K562 (cell line): ENCODE results near the gene METTL2B. TPM values are rescaled to one million over a fixed set of nuclear protein-coding genes. Genes with fewer than 3 reads are reported as not detected.

Experiments
- TAF7 ChIP-seq: fragments of 450-650 bp; IDR thresholded peaks from 2 replicates; pipeline ENCODE4 v1.6.1; 2016; ENCODE audit warnings: missing genetic modification characterization, missing compliant biosample characterization
- polyA plus RNA-seq, 8 experiments: library from polyadenylated mRNA; depleted of rRNA in 4 of 8; stranded (reverse) in 5 of 8; unstranded in 3 of 8; fragments of >200 nt; fragmentation: Nextera tagmentation in 2 of 8; fragmentation: Illumina TruSeq in 1 of 8; extraction: Ambion mirVana in 2 of 8; extraction: Trizol in 1 of 8; gene quantifications; 2 replicates each; pipeline versions ENCODE4 v1.2.1 to v1.2.3, GENCODE V29; 2011 to 2014; ENCODE audit warnings: inconsistent platforms in 1 of 8, missing spikeins in 1 of 8
- total RNA-seq, 7 experiments: library from RNA; depleted of rRNA in 6 of 7; stranded (reverse); fragments of >200 nt in 6 of 7; fragmentation: Illumina TruSeq in 2 of 7; extraction: Trizol in 2 of 7; gene quantifications; 2 replicates each; pipeline versions ENCODE4 v1.2.1 to v1.2.3, GENCODE V29; 2011 to 2021; ENCODE audit warnings: low replicate concordance in 1 of 7
- TF ChIP-seq, protein P1 (sequence below): IDR thresholded peaks from 3 replicates; pipeline ENCODE4 v1.6.1; 2011; ENCODE audit warnings: borderline replicate concordance, mild to moderate bottlenecking, moderate library complexity; ENCODE audit not compliant: insufficient read length; ENCODE audit errors: extremely low read depth
- TF ChIP-seq, protein P2 (sequence below), 2 experiments: fragments of 450-650 bp; IDR thresholded peaks; 2 replicates each; pipeline ENCODE4 v1.6.1; 2016; ENCODE audit warnings: mild to moderate bottlenecking in 2 of 2, borderline replicate concordance in 1 of 2, low read depth in 1 of 2, moderate library complexity in 1 of 2

The METTL2B gene
- total and polyA plus RNA-seq, 9 of the 15 experiments (the other 6 are each of a cell fraction or from before 2014, with no cell fraction given), result 35.9 to 95.7 (median 79.2) TPM

DNA sequence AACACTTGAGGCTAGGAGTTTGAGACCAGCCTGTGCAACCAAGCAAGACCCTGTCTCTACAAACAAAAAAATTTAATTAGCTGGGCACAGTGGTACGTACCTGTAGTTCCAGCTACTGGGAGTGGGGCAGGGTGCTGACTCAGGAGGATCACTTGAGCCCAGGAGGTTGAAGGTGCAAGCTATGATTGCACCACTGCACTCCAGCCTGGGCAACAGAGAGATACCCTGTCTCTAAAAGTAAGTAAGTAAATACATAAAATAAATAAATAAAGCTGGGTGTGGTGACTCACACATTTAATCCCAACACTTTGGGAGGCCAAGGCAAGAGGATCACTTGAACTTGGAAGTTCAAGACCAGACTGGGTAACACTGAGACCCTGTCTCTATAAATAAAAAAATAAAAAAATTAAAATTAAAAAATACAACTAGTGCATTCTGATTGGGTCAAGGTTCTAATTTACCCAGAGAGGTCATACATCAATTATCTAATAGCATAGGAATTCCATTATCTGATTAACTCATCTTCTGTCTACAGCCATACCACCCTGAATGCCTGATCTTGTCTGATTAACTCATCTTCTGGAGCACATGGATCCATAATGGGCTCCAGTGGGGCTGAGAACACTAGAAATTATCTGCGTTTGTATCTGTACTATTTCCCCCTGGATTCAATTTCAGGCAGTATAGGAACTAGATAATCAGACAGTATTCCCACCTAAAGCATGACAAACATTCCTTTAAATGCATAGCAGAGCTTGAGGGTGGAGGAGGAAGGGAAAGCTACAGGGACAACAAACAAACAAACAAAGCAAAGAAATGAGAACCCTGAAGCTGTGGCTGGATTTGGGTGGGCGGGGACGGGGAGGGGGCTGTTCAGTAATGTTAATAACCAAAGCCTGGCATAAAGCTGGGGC, 41.9 kb upstream of the METTL2B start (continued):
- TF ChIP-seq, protein P1, sequence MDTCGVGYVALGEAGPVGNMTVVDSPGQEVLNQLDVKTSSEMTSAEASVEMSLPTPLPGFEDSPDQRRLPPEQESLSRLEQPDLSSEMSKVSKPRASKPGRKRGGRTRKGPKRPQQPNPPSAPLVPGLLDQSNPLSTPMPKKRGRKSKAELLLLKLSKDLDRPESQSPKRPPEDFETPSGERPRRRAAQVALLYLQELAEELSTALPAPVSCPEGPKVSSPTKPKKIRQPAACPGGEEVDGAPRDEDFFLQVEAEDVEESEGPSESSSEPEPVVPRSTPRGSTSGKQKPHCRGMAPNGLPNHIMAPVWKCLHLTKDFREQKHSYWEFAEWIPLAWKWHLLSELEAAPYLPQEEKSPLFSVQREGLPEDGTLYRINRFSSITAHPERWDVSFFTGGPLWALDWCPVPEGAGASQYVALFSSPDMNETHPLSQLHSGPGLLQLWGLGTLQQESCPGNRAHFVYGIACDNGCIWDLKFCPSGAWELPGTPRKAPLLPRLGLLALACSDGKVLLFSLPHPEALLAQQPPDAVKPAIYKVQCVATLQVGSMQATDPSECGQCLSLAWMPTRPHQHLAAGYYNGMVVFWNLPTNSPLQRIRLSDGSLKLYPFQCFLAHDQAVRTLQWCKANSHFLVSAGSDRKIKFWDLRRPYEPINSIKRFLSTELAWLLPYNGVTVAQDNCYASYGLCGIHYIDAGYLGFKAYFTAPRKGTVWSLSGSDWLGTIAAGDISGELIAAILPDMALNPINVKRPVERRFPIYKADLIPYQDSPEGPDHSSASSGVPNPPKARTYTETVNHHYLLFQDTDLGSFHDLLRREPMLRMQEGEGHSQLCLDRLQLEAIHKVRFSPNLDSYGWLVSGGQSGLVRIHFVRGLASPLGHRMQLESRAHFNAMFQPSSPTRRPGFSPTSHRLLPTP, result no peak
- TF ChIP-seq, protein P2, sequence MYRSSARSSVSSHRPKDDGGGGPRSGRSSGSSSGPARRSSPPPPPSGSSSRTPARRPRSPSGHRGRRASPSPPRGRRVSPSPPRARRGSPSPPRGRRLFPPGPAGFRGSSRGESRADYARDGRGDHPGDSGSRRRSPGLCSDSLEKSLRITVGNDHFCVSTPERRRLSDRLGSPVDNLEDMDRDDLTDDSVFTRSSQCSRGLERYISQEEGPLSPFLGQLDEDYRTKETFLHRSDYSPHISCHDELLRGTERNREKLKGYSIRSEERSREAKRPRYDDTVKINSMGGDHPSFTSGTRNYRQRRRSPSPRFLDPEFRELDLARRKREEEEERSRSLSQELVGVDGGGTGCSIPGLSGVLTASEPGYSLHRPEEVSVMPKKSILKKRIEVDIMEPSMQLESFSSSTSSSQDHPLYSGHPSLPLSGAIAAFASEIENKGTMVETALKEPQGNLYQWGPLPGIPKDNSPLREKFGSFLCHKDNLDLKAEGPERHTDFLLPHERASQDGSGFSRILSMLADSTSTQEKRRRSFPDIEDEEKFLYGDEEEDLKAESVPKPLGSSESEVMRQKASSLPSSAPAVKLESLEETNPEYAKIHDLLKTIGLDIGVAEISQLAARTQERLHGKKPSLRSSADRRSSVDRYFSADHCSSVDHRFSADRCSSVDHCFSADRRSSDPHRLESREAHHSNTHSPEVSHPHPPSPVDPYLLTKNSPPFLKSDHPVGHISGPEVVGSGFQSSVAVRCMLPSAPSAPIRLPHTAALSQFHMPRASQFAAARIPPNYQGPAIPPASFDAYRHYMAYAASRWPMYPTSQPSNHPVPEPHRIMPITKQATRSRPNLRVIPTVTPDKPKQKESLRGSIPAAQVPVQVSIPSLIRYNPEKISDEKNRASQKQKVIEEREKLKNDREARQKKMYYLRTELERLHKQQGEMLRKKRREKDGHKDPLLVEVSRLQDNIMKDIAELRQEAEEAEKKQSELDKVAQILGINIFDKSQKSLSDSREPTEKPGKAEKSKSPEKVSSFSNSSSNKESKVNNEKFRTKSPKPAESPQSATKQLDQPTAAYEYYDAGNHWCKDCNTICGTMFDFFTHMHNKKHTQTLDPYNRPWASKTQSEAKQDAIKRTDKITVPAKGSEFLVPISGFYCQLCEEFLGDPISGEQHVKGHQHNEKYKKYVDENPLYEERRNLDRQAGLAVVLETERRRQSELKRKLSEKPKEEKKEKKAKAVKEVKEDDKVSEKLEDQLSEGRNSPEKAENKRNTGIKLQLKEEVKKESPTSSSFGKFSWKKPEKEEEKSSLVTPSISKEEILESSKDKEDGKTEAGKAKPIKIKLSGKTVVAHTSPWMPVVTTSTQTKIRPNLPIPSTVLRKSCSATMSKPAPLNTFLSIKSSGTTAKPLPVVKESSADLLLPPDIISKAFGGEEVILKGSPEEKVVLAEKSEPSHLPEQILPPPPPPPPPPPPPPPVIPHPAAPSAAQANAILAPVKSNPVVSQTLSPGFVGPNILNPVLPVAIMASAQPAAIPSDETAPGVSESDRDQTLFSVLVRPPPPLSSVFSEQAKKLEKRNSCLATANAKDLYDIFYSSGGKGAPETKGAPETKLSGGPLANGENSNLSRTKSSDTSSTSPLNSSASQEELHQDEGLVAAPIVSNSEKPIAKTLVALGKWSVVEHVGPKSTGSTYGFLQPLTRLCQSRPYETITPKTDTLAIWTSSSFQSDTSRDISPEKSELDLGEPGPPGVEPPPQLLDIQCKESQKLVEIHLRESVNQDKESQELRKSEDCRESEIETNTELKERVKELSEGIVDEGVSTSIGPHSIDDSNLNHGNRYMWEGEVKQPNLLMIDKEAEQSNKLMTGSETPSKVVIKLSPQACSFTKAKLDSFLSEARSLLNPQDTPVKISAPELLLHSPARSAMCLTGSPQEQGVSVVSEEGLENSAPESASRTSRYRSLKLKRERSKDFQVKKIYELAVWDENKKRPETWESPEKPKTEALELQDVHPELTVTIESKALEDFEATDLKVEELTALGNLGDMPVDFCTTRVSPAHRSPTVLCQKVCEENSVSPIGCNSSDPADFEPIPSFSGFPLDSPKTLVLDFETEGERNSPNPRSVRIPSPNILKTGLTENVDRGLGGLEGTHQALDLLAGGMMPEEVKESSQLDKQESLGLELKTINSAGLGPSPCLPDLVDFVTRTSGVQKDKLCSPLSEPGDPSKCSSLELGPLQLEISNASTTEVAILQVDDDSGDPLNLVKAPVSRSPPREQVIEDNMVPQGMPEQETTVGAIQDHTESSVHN (IDR thresholded peaks at IDR 0.05; ENCODE audit: borderline replicate concordance in 1 of 2, low read depth in 1 of 2), result no peak
- TF ChIP-seq TAF7 (tag), result no peak
